Type B pancreatic cell (in vitro differentiated cells): ENCODE data around the gene C2orf69. TPM values are rescaled to one million over a fixed set of nuclear protein-coding genes. Genes with fewer than 3 reads are reported as not detected.
A peak's percentile ranks its signal among the peaks of the same experiment; 100 is the strongest.
"Not testable (repeated sequence)": the region's sequence is repeated elsewhere in the genome, so short reads cannot be mapped to it uniquely, and the experiment has no call there.

Experiments
- DNase-seq: peaks from one replicate; pipeline ENCODE4 v3.0.0; 2021; ENCODE audit warnings: mixed read lengths; ENCODE audit not compliant: unreplicated experiment; ENCODE audit errors: extremely low spot score
- H3K27ac Mint-ChIP-seq: 2 replicates; pipeline ENCODE4 v1.8.0; 2021; ENCODE audit warnings: mild to moderate bottlenecking, mixed read lengths
- H3K27me3 Mint-ChIP-seq: 2 replicates; pipeline ENCODE4 v1.8.0; 2021; ENCODE audit warnings: mixed read lengths
- H3K36me3 Mint-ChIP-seq: 2 replicates; pipeline ENCODE4 v1.8.0; 2021; ENCODE audit warnings: mixed read lengths
- H3K4me1 Mint-ChIP-seq: one replicate; pipeline ENCODE4 v1.8.0; 2021; ENCODE audit warnings: mixed read lengths; ENCODE audit not compliant: unreplicated experiment
- H3K4me3 Mint-ChIP-seq: 2 replicates; pipeline ENCODE4 v1.8.0; 2021; ENCODE audit warnings: mild to moderate bottlenecking, mixed read lengths
- H3K9me3 Mint-ChIP-seq: 2 replicates; pipeline ENCODE4 v1.8.0; 2021; ENCODE audit warnings: mixed read lengths
- total RNA-seq: library from RNA; stranded (reverse); gene quantifications from 2 replicates; pipeline ENCODE4 v1.2.1, GENCODE V29; 2021; ENCODE audit warnings: low replicate concordance
- TF ChIP-seq, protein P1 (sequence below): fragments of 200-600 bp; sonication (generic); conservative IDR thresholded peaks from 2 replicates; pipeline ENCODE4 v1.5.0; 2021; ENCODE audit warnings: antibody characterized with exemption, mild to moderate bottlenecking

Gene C2orf69
- total RNA-seq, 1 donor from 2014 or later, result 14.5 TPM

DNA sequence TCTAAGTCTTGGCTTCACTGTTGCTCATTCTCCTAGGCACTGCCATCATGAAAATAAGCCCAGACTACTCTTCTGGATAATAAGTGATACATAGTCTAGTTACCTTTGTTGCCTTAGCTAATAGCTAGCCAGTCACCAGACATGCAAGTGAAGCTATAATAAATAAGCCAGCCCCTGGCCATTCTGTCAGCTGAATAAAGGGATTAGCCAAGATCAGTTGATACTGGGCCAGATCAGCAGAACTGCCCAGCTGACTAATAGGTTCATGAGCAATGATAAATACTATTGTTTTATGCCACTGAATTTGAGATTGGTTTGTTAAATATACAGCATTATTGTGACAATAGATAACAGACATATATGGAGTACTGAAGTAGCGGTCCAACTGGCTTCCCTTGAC lies 8.0 kb upstream of the C2orf69 start:
- no peak overlapping the region for H3K4me3 Mint-ChIP-seq
- H3K27ac Mint-ChIP-seq, result no peak overlapping the region
- H3K36me3 Mint-ChIP-seq, result no peaks in the 10 kb centered on the region
- peaks cover 4% of the 10 kb centered on the region for H3K27me3 Mint-ChIP-seq
- TF ChIP-seq, protein P1, sequence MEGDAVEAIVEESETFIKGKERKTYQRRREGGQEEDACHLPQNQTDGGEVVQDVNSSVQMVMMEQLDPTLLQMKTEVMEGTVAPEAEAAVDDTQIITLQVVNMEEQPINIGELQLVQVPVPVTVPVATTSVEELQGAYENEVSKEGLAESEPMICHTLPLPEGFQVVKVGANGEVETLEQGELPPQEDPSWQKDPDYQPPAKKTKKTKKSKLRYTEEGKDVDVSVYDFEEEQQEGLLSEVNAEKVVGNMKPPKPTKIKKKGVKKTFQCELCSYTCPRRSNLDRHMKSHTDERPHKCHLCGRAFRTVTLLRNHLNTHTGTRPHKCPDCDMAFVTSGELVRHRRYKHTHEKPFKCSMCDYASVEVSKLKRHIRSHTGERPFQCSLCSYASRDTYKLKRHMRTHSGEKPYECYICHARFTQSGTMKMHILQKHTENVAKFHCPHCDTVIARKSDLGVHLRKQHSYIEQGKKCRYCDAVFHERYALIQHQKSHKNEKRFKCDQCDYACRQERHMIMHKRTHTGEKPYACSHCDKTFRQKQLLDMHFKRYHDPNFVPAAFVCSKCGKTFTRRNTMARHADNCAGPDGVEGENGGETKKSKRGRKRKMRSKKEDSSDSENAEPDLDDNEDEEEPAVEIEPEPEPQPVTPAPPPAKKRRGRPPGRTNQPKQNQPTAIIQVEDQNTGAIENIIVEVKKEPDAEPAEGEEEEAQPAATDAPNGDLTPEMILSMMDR, result no peak
- DNase-seq, result no peak
- no peaks in the 10 kb centered on the region for H3K9me3 Mint-ChIP-seq
- H3K4me1 Mint-ChIP-seq, result no peaks in the 10 kb centered on the region

- Mint-ChIP-seq H3K9me3 (no peaks in the 10 kb centered on the region), H3K4me3 (no peak overlapping the region), H3K27ac (no peak overlapping the region), H3K4me1 (peaks cover 8% of the 10 kb centered on the region), H3K27me3 (peaks cover 4% of the 10 kb centered on the region), H3K36me3 (no peaks in the 10 kb centered on the region)
- TF ChIP-seq, protein P1, result no peak
- no peak for DNase-seq
Measured at GRCh38 chr2:199907008-199907714, 3.9 kb upstream of the C2orf69 start.

DNA sequence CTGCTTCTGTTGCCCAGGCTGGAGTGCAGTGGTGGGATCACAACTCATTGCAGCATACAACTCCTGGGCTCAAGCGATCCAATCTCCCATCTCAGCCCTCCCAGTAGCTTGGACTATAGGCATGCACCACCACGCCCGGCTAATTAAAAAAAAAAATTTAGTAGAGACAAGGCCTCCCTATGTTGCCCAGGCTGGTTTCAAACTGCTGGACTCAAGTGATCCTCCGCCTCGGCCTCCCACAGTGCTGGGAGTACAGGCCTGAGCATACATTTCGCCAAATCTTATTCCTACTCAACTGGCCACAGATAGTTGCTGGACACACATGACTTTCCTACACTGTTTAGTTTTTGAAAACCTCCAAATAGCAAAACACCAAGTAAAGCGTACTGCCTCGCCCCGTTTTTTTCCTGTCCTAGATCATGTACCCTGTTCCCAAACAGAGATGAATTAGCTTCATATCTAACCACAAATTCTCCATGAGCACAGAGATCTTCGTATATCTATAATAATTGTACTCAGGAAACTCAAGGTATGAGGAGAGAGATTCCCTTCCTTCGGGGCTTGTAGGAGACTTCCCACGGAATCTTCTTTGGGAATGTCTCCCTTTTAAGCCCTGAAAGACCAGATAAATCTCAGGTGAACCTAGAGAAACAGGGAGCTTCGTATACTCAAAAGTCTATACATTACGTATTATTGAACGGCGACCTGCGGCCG lies 598 bp upstream of the C2orf69 start:
- Mint-ChIP-seq H3K27ac (peak overlapping the region; percentile 98), H3K36me3 (peaks cover 6% of the 10 kb centered on the region), H3K4me1 (peaks cover 21% of the 10 kb centered on the region), H3K27me3 (no peaks in the 10 kb centered on the region), H3K4me3 (peak overlapping the region; percentile 98), H3K9me3 (no peaks in the 10 kb centered on the region)
- TF ChIP-seq, protein P1, result no peak
- no peak for DNase-seq

DNA sequence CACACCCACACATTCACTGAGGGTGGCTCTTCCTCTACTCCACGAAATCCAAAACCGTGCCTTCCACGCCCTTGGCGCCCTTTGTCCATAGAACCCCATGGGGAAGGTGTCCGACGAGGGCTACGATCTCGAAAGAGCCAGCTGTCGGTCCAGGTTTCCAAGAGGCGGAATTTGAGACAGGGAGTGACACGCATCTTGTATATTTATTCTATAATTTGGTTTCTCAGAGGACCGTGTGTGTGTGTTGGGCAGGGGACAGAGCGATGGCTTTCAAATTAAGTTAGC lies 726 bp downstream of the C2orf69 start:
- Mint-ChIP-seq H3K4me3 (peak overlapping the region; percentile 98), H3K27me3 (no peaks in the 10 kb centered on the region), H3K9me3 (peaks cover 5% of the 10 kb centered on the region), H3K36me3 (peaks cover 18% of the 10 kb centered on the region), H3K27ac (peak overlapping the region; percentile 98), H3K4me1 (peaks cover 21% of the 10 kb centered on the region)
- TF ChIP-seq, protein P1, result no peak
- no peak for DNase-seq

- H3K36me3 Mint-ChIP-seq, result peaks cover 24% of the 10 kb centered on the region
- H3K27me3 Mint-ChIP-seq, H3K9me3 Mint-ChIP-seq, DNase-seq: not testable (repeated sequence)
- H3K4me3 Mint-ChIP-seq, result peak overlapping the region; percentile 98
- H3K4me1 Mint-ChIP-seq, result peaks cover 21% of the 10 kb centered on the region
- H3K27ac Mint-ChIP-seq, result peak overlapping the region; percentile 98
Measured at GRCh38 chr2:199912553-199913114, 1.5 kb downstream of the C2orf69 start.

- TF ChIP-seq, protein P1, result no peak
- no peak for DNase-seq
- Mint-ChIP-seq H3K4me1 (peaks cover 21% of the 10 kb centered on the region), H3K27ac (no peak overlapping the region), H3K9me3 (peaks cover 5% of the 10 kb centered on the region), H3K27me3 (no peaks in the 10 kb centered on the region), H3K4me3 (peak overlapping the region; percentile 57), H3K36me3 (peaks cover 37% of the 10 kb centered on the region)
Measured at GRCh38 chr2:199914372-199914958, 3.4 kb downstream of the C2orf69 start.
